ENCODE results near the gene IFT20.
A peak's percentile ranks its signal among the peaks of the same experiment; 100 is the strongest.

Gene IFT20

GRCh38 chr17:28331891-28332420, 3.3 kb downstream of the IFT20 start:
- no peak overlapping the region for H4K8ac ChIP-seq (ENCODE audit: low read depth, low read length)
- no CpG with 5 or more reads among the region's 6 CpGs for WGBS (ENCODE audit: extremely low coverage, insufficient coverage, insufficient read length)
- no peak overlapping the region for H3K14ac ChIP-seq (ENCODE audit: low read length)
- H3K18ac ChIP-seq (ENCODE audit: low read length): no peak overlapping the region
- H3K4ac ChIP-seq (ENCODE audit: low read depth, low read length): no peak overlapping the region
- H3K23ac ChIP-seq (ENCODE audit: low read length): no peak overlapping the region
- H3K4me3 ChIP-seq (ENCODE audit: low read depth, low read length): no peak overlapping the region
- H2BK12ac ChIP-seq (ENCODE audit: low read length): no peak overlapping the region
- H3K36me3 ChIP-seq (ENCODE audit: control insufficient read depth in 1 of 2, insufficient read depth in 2 of 2, low read length in 2 of 2): peaks cover 14 to 27% of the 10 kb centered on the region in 2 experiments
- peaks cover 17 to 23% of the 10 kb centered on the region in 2 experiments for H3K4me1 ChIP-seq (ENCODE audit: control insufficient read depth in 1 of 2, insufficient read depth in 2 of 2, low read length in 2 of 2)
- DNase-seq: no peak
- H2AFZ ChIP-seq (ENCODE audit: insufficient read depth, low read length, poor library complexity): no peak overlapping the region
- no peak overlapping the region for H4K12ac ChIP-seq (ENCODE audit: low read depth, low read length)
- no peak overlapping the region for H2BK5ac ChIP-seq (ENCODE audit: low read depth, low read length, poor library complexity)
- peaks cover 2% of the 10 kb centered on the region for H3K9me3 ChIP-seq (ENCODE audit: insufficient read depth, low read depth, low read length)
- H2BK120ac ChIP-seq (ENCODE audit: insufficient read depth, low read length, poor library complexity): no peak overlapping the region
- no peak overlapping the region for H2AK5ac ChIP-seq (ENCODE audit: low read length)
- no peaks in the 10 kb centered on the region for H3K27me3 ChIP-seq (ENCODE audit: insufficient read depth, low read length)
- no peak overlapping the region for H3K27ac ChIP-seq (ENCODE audit: low read depth, low read length)
- H3K4me2 ChIP-seq (ENCODE audit: low read length): no peak overlapping the region
- no peak overlapping the region for H3K9ac ChIP-seq (ENCODE audit: low read length)
- no peak overlapping the region for H4K91ac ChIP-seq (ENCODE audit: low read depth, low read length)
- H3K79me1 ChIP-seq (ENCODE audit: low read length): peaks cover 11% of the 10 kb centered on the region
- H3K79me2 ChIP-seq (ENCODE audit: control insufficient read depth, insufficient read depth, low read length, poor library complexity): peaks cover 18% of the 10 kb centered on the region

DNA sequence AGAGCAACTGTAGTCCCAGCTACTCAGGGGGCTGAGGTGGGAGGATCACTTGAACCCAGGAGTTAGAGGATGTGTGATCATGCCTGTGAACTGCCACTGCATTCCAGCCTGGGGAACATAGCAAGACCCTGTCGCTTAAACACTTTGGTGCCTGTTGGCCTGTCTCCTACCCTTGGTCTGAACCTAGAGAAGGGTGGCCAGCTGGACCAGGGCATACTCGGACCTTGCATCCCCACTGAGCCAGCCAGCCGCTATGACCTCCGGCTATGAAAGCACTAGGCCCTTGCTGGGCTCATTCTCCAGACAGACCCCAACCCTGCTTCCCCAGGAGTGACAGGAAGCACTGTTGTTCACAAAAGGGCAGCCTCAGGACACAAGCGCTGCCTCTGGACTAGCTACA, 4.6 kb downstream of the IFT20 start:
- no peak overlapping the region for H2AFZ ChIP-seq (ENCODE audit: insufficient read depth, low read length, poor library complexity)
- H3K79me1 ChIP-seq (ENCODE audit: low read length): peaks cover 6% of the 10 kb centered on the region
- no peak overlapping the region for H3K4ac ChIP-seq (ENCODE audit: low read depth, low read length)
- H3K4me1 ChIP-seq (ENCODE audit: control insufficient read depth in 1 of 2, insufficient read depth in 2 of 2, low read length in 2 of 2): peaks cover 14 to 24% of the 10 kb centered on the region in 2 experiments
- H3K18ac ChIP-seq (ENCODE audit: low read length): no peak overlapping the region
- no peak overlapping the region for H2BK120ac ChIP-seq (ENCODE audit: insufficient read depth, low read length, poor library complexity)
- H3K9me3 ChIP-seq (ENCODE audit: insufficient read depth, low read depth, low read length): peaks cover 2% of the 10 kb centered on the region
- no peak overlapping the region for H3K4me3 ChIP-seq (ENCODE audit: low read depth, low read length)
- H2BK5ac ChIP-seq (ENCODE audit: low read depth, low read length, poor library complexity): no peak overlapping the region
- no peak overlapping the region for H2AK5ac ChIP-seq (ENCODE audit: low read length)
- H2BK12ac ChIP-seq (ENCODE audit: low read length): no peak overlapping the region
- no peak overlapping the region for H4K91ac ChIP-seq (ENCODE audit: low read depth, low read length)
- DNase-seq: no peak
- no CpG with 5 or more reads among the region's 5 CpGs for WGBS (ENCODE audit: extremely low coverage, insufficient coverage, insufficient read length)
- H3K14ac ChIP-seq (ENCODE audit: low read length): no peak overlapping the region
- H3K36me3 ChIP-seq (ENCODE audit: control insufficient read depth in 1 of 2, insufficient read depth in 2 of 2, low read length in 2 of 2): peaks cover 20 to 37% of the 10 kb centered on the region in 2 experiments
- H3K79me2 ChIP-seq (ENCODE audit: control insufficient read depth, insufficient read depth, low read length, poor library complexity): peaks cover 7% of the 10 kb centered on the region
- no peak overlapping the region for H4K12ac ChIP-seq (ENCODE audit: low read depth, low read length)
- H3K23ac ChIP-seq (ENCODE audit: low read length): no peak overlapping the region
- no peak overlapping the region for H4K8ac ChIP-seq (ENCODE audit: low read depth, low read length)
- no peaks in the 10 kb centered on the region for H3K27me3 ChIP-seq (ENCODE audit: insufficient read depth, low read length)
- no peak overlapping the region for H3K9ac ChIP-seq (ENCODE audit: low read length)
- H3K4me2 ChIP-seq (ENCODE audit: low read length): no peak overlapping the region
- no peak overlapping the region for H3K27ac ChIP-seq (ENCODE audit: low read depth, low read length)

- no peak overlapping the region for H2BK120ac ChIP-seq (ENCODE audit: insufficient read depth, low read length, poor library complexity)
- H3K23ac ChIP-seq (ENCODE audit: low read length): no peak overlapping the region
- H3K4me1 ChIP-seq (ENCODE audit: control insufficient read depth in 1 of 2, insufficient read depth in 2 of 2, low read length in 2 of 2): peaks cover 8 to 21% of the 10 kb centered on the region in 2 experiments
- H3K9me3 ChIP-seq (ENCODE audit: insufficient read depth, low read depth, low read length): peaks cover 2% of the 10 kb centered on the region
- no peak overlapping the region for H3K4me2 ChIP-seq (ENCODE audit: low read length)
- H3K18ac ChIP-seq (ENCODE audit: low read length): no peak overlapping the region
- no peak overlapping the region for H4K12ac ChIP-seq (ENCODE audit: low read depth, low read length)
- no CpG with 5 or more reads among the region's 4 CpGs for WGBS (ENCODE audit: extremely low coverage, insufficient coverage, insufficient read length)
- H2AFZ ChIP-seq (ENCODE audit: insufficient read depth, low read length, poor library complexity): no peak overlapping the region
- H3K79me1 ChIP-seq (ENCODE audit: low read length): no peaks in the 10 kb centered on the region
- DNase-seq: no peak
- H3K4me3 ChIP-seq (ENCODE audit: low read depth, low read length): no peak overlapping the region
- no peaks in the 10 kb centered on the region for H3K27me3 ChIP-seq (ENCODE audit: insufficient read depth, low read length)
- H4K91ac ChIP-seq (ENCODE audit: low read depth, low read length): no peak overlapping the region
- H2BK5ac ChIP-seq (ENCODE audit: low read depth, low read length, poor library complexity): no peak overlapping the region
- H3K27ac ChIP-seq (ENCODE audit: low read depth, low read length): no peak overlapping the region
- no peak overlapping the region for H3K9ac ChIP-seq (ENCODE audit: low read length)
- H4K8ac ChIP-seq (ENCODE audit: low read depth, low read length): no peak overlapping the region
- H3K14ac ChIP-seq (ENCODE audit: low read length): no peak overlapping the region
- no peak overlapping the region for H2BK12ac ChIP-seq (ENCODE audit: low read length)
- peaks cover 5% of the 10 kb centered on the region for H3K79me2 ChIP-seq (ENCODE audit: control insufficient read depth, insufficient read depth, low read length, poor library complexity)
- H2AK5ac ChIP-seq (ENCODE audit: low read length): no peak overlapping the region
- H3K4ac ChIP-seq (ENCODE audit: low read depth, low read length): no peak overlapping the region
- peaks cover 22 to 39% of the 10 kb centered on the region in 2 experiments for H3K36me3 ChIP-seq (ENCODE audit: control insufficient read depth in 1 of 2, insufficient read depth in 2 of 2, low read length in 2 of 2)
Measured at GRCh38 chr17:28328325-28328724, 6.9 kb downstream of the IFT20 start.

DNA sequence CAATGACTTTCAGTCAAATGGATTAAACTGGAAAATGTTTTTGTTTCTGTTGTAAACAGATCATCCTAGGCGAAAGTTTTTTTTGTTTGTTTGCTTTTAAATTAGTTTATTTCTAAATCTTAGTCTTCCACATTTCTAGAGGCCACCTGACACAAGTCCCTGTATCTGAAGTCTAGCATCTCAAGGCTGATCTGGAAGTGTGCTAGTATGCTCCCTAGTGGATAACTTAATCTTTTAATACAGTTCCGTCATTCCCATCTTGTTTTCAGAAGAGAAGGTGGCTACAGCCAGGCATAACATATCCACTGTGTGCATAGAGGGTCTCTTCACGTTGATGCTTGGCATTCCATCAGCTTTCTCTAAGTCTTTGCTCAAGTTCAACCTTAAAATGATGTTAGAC, 7.6 kb downstream of the IFT20 start:
- Histone ChIP-seq H3K79me2 (ENCODE audit: control insufficient read depth, insufficient read depth, low read length, poor library complexity) (peaks cover 7% of the 10 kb centered on the region), H4K8ac (ENCODE audit: low read depth, low read length) (no peak overlapping the region), H2BK5ac (ENCODE audit: low read depth, low read length, poor library complexity) (no peak overlapping the region), H3K23ac (ENCODE audit: low read length) (no peak overlapping the region), H3K79me1 (ENCODE audit: low read length) (no peaks in the 10 kb centered on the region), H2BK12ac (ENCODE audit: low read length) (no peak overlapping the region), H2BK120ac (ENCODE audit: insufficient read depth, low read length, poor library complexity) (no peak overlapping the region), H3K4me1 (ENCODE audit: control insufficient read depth in 1 of 2, insufficient read depth in 2 of 2, low read length in 2 of 2) (peaks cover 8 to 21% of the 10 kb centered on the region in 2 experiments), H3K4me3 (ENCODE audit: low read depth, low read length) (no peak overlapping the region), H3K14ac (ENCODE audit: low read length) (no peak overlapping the region), H3K18ac (ENCODE audit: low read length) (no peak overlapping the region), H3K36me3 (ENCODE audit: control insufficient read depth in 1 of 2, insufficient read depth in 2 of 2, low read length in 2 of 2) (peaks cover 22 to 40% of the 10 kb centered on the region in 2 experiments), H3K9ac (ENCODE audit: low read length) (no peak overlapping the region), H4K91ac (ENCODE audit: low read depth, low read length) (no peak overlapping the region), H4K12ac (ENCODE audit: low read depth, low read length) (no peak overlapping the region), H2AK5ac (ENCODE audit: low read length) (no peak overlapping the region), H3K27ac (ENCODE audit: low read depth, low read length) (no peak overlapping the region), H3K9me3 (ENCODE audit: insufficient read depth, low read depth, low read length) (peaks cover 2% of the 10 kb centered on the region), H3K27me3 (ENCODE audit: insufficient read depth, low read length) (no peaks in the 10 kb centered on the region), H3K4me2 (ENCODE audit: low read length) (no peak overlapping the region), H2AFZ (ENCODE audit: insufficient read depth, low read length, poor library complexity) (no peak overlapping the region), H3K4ac (ENCODE audit: low read depth, low read length) (no peak overlapping the region)
- no CpG with 5 or more reads among the region's 3 CpGs for WGBS (ENCODE audit: extremely low coverage, insufficient coverage, insufficient read length)
- peak in 1 of 2 donors; percentile 8 for DNase-seq
